Uterus (tissue), 2 donors: ENCODE results near the gene MED13L.

Source experiments
- POLR2A ChIP-seq, 2 donors: fragments of 450-650 bp; IDR thresholded peaks; one replicate each; pipeline ENCODE4 v1.6.1; 2016; ENCODE audit warnings: antibody characterized with exemption in 2 of 2, mild to moderate bottlenecking in 1 of 2, moderate library complexity in 1 of 2
- TF ChIP-seq, protein P1 (sequence below), 4 experiments: fragments of 200-600 bp in 2 of 4; fragments of 450-650 bp in 2 of 4; sonication (generic) in 2 of 4; IDR thresholded peaks; one replicate each; pipeline ENCODE4 v1.5.1; 2016 to 2019; ENCODE audit warnings: antibody characterized with exemption in 4 of 4, mild to moderate bottlenecking in 2 of 4, moderate library complexity in 1 of 4

DNA sequence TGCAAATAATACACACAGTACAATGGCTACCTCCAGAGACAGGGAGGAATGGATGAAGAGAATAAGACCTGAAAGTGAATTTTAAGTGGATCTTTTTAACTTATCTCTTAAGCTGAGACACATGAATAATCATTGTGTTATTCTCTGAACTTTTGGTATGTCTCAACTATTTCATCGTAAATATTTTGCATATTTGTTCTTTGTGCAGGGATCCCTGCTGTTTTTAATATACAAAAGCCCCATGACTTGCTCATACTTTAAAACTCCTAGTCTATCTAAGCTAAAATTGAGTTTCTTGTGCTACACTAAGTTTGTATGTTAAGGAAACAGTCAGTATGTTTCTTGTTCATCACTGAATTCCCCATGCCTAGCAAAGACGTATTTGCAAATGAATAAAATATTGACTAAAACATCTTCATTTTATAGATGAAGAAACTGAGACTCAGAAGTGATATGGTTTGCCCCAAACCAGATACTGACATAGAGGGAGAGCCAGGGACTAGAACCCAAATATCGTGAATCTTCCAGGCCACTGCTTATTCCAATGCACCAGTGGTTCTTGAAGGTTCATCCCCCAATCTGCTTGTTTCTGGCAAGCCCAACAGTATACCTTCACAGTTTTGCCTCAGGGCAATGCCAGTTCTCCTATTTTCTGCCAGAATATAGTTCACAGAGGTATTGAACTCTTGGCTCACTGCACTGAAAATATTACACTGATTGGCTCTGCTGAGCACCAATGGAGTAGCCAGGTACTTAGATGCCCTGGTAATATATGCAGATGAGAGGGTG, 356.9 kb downstream of the MED13L start:
- TF ChIP-seq, protein P1, sequence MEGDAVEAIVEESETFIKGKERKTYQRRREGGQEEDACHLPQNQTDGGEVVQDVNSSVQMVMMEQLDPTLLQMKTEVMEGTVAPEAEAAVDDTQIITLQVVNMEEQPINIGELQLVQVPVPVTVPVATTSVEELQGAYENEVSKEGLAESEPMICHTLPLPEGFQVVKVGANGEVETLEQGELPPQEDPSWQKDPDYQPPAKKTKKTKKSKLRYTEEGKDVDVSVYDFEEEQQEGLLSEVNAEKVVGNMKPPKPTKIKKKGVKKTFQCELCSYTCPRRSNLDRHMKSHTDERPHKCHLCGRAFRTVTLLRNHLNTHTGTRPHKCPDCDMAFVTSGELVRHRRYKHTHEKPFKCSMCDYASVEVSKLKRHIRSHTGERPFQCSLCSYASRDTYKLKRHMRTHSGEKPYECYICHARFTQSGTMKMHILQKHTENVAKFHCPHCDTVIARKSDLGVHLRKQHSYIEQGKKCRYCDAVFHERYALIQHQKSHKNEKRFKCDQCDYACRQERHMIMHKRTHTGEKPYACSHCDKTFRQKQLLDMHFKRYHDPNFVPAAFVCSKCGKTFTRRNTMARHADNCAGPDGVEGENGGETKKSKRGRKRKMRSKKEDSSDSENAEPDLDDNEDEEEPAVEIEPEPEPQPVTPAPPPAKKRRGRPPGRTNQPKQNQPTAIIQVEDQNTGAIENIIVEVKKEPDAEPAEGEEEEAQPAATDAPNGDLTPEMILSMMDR (IDR thresholded peaks at IDR 0.05), result no peak
- TF ChIP-seq POLR2A (IDR thresholded peaks at IDR 0.05), result no peak
